EH (cell line): ENCODE data around the gene CIART.
"Not testable (repeated sequence)": the region's sequence is repeated elsewhere in the genome, so short reads cannot be mapped to it uniquely, and the experiment has no call there.

Source experiments
- DNase-seq: peaks from one replicate; pipeline ENCODE4 v3.0.0-alpha.2; 2015; ENCODE audit warnings: low read depth

CIART gene

DNA sequence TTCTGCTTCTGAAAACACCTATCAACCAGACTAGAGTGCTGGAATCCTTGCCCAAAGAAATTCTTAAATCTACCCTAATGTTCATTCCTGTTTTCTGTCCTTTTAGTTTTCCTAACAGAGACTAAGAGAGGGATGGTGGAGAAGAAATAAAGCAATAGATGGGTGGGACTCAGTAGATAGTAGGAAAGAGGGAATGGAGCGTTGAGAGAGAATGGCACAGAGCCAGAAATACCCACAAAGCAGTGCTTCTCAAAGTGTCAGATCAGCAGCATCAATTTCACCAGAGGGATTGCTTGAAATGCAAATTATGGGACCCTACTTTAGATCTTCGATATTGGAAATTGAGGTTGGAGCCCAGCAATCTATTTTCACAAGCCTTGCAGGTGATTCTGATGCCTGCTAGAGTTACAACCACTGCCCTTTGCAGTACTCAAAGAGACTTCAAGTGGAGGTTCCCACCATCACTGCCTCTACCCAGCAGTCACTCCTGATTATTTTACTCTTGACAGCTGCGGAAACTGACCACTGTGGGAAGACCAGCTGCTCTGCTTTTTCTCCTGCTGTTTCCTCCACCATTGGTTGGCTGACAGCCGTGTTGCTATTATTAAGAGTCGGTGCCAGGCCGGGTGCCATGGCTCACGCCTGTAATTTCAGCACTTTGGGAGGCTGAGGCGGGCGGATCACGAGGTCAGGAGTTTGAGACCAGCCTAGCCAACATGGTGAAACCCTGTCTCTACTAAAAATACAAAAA is 27.6 kb downstream of the CIART start:
- DNase-seq = no peak

DNA sequence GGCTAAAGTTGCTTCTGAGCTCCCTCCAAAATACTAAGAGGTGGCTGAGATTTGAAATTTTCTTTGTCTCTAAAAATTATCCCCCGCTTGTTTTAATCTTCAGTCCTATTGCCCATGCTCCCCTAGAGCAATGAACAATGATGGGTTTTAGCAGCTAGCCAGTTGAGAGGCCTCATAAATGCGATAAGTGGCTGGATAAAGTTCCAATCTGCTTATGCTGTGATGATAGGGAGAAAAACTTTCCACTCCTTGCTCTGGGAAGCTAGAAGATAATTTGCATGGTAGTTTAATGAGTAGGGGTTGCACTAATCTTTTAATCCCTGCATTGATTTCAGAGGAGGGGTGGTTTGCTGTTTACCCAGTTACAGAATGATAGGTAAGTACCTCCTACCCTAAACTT is 29.4 kb downstream of the CIART start:
- DNase-seq = no peak

DNA sequence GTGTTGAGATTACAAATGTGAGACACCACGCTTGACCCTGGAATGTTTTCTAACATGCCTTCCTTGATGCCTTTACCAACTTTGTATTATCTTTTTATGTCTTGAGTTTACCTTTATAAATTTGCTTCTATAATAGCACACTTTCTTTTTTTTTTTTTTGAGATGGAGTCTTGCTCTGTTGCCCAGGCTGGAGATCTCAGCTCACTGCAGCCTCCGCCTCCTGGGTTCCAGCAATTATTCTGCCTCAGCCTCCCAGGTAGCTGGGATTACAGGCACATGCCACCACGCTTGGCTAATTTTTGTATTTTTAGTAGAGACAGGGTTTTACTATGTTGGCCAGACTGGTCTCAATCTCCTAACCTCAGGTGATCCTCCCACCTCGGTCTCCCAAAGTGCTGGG is 32.3 kb downstream of the CIART start:
- DNase-seq = not testable (repeated sequence)

DNA sequence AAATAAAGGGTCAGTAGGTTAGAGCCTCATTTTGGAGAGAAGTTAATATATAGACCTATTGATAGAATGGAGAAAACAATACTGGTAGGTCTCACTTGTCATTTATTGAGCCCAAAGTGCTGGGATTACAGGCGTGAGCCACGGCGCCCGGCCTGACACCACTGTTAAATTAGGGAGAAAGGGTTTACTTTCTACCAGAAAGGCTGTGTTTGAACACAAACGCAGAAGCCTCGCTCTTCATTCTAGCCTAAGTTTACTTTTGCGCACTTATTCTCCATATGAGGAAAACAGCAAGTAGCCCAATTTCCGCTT is 38.3 kb downstream of the CIART start:
- no peak for DNase-seq

DNA sequence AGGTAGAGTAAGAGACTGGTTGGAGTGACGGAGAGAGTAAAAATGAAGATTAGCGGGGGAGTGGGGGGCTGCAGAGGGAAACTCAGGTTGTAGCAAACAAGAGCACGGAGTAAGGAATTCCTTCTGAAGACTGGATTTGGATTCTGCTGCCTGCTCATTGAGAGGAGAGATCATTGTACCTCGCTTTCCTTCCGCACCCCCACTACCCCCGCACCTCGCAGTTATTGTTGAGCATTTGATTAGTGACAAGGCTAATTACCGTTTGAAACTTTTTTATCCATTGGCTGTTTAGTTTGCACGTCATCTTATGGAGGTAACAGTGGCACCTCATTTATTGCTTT is 39.4 kb downstream of the CIART start:
- DNase-seq = no peak

DNA sequence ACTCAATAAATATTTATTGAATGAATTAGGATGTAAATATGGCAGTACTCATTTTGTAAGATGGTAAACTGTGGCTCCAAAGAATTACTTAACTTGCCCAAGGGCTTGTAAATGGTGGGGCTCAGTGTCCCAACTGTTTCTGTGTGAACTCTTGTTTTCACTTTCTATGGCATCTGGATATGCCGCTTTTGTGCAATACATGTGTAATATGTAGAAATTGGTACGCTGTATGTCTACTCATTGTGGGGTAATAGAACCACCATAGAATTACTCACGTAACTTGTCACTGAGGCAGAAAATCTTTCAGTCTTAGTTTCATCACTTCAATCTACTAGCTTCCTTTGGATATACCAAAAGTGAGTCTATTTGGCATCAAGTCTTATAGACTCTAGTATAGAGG is 40.0 kb downstream of the CIART start:
- no peak for DNase-seq

DNA sequence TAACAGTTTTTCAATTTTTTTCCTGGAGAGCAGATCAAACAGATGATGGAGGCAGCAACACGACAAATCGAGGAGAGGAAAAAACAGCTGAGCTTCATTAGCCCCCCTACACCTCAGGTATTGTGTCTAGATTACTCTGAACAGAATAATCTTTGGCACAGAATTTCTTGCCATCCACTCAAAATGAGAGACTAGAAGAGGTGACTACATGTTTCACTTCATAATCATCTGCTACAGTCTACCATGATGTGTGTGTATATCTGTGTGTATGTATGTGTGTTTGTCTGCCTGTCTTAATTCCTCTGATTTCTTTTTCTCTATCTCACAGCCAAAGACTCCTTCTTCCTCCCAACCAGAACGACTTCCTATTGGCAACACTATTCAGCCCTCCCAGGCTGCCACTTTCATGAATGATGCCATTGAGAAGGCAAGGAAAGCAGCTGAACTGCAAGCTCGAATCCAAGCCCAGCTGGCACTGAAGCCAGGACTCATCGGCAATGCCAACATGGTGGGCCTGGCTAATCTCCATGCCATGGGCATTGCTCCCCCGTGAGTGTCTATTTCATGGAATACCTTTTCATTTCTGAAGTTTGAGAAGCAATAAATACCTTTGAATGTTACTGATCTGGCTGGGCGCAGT is 50.4 kb downstream of the CIART start:
- no peak for DNase-seq
